Measurements from ENCODE around the gene DAB1. TPM values are rescaled to one million over a fixed set of nuclear protein-coding genes. Genes with fewer than 3 reads are reported as not detected.
A peak's percentile ranks its signal among the peaks of the same experiment; 100 is the strongest.

Gene DAB1
- total RNA-seq, result 4.0 TPM
- 1 to 10 TPM in 3 of 4 donors, under 1 TPM in 1; 0.87 to 5.1 (median 3.4) TPM for polyA plus RNA-seq

DNA sequence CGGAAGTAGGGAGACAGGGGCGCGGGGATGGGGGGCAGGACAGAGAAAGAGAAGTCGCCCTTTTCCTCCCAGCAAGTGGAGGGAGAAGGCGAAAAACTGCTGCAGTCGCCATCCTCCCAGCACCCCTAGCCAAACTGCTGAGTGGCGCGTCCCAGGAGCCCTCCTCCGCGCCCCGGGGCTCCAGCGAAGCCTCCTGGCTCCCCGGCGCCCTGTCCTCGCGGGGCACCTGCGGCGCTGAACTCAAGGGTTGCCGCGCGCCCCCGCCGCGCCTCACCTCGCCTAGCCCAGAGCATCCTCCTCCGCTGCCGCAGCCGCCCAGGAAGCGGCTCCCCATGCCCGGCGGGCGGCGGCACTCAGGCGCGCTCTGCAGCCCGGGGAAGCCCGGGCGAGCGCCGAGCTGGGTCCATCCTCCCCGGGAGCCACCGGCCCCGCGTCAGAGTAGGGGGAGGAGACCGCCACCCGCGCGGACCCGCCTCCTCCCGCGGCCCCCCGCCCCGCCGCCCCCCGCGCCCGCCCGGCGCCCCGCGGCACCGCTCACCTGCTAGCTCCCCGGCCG lies at the start of gene DAB1:
Gene DAB1, minus strand, starts transcription at position 405 of the 556 bp plus-strand sequence. CDS start 133,030 bp downstream, outside the sequence.
- DNase-seq (peak in 1 of 3 donors; percentile 25), ATAC-seq (ENCODE audit: low read depth in 2 of 2) (no peak)
- Mint-ChIP-seq H3K4me3 (peak within 1 kb of the TSS in 2 of 4 donors; percentile 56 to 58), H3K36me3 (no peaks in the 10 kb centered on the region), H3K9me3 (peaks cover 0 to 10% (median 0%) of the 10 kb centered on the region in 7 donors), H3K27me3 (peaks cover 70% of the 10 kb centered on the region), H3K4me1 (peaks cover 0 to 4% (median 0%) of the 10 kb centered on the region in 4 donors), H3K27ac (peak within 1 kb of the TSS in 1 of 3 donors; percentile 14)
- no peaks in the 10 kb centered on the region for H3K9me3 ChIP-seq (ENCODE audit: control insufficient read depth in 2 of 2, low read length in 2 of 2)
- no peak within 1 kb of the TSS for H3K4me3 ChIP-seq (ENCODE audit: low read depth, low read length)
- no peaks in the 10 kb centered on the region for H3K36me3 ChIP-seq (ENCODE audit: control insufficient read depth, insufficient read depth, low read length)
- H3K4me1 ChIP-seq (ENCODE audit: control insufficient read depth, insufficient read depth, low read length, poor library complexity, severe bottlenecking), result peaks cover 3% of the 10 kb centered on the region
- no peak within 1 kb of the TSS for H3K27ac ChIP-seq (ENCODE audit: insufficient read depth, low read length, poor library complexity, severe bottlenecking)
- H3K27me3 ChIP-seq (ENCODE audit: control insufficient read depth, insufficient read depth, low read length), result peaks cover 21% of the 10 kb centered on the region

DNA sequence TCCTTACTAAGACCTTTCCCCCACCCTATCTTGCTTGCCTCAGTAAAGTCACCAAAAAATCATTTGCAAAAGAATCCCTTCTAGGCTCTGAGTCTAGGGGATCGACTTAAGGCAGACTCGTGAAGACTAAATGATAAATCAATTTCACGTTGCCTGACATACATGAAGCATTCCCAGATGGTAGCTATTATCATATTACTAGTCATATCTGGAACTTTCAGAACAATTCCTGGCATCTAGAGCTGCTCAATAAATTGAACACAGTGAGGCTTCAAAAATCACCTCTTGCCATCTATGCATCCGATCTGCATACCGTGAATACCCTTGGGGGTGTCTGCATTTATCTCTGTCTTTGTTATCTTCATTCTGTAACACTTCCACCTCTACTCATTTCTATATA lies 49.6 kb upstream of the DAB1 start:
- no peaks in the 10 kb centered on the region for H3K27me3 ChIP-seq (ENCODE audit: control insufficient read depth, insufficient read depth, low read length)
- H3K27ac ChIP-seq (ENCODE audit: insufficient read depth, low read length, poor library complexity, severe bottlenecking), result no peak overlapping the region
- DNase-seq (no peak), ATAC-seq (ENCODE audit: low read depth in 2 of 2) (no peak)
- H3K4me1 Mint-ChIP-seq, result no peaks in the 10 kb centered on the region
- no peaks in the 10 kb centered on the region for H3K9me3 ChIP-seq (ENCODE audit: control insufficient read depth in 2 of 2, low read length in 2 of 2)
- H3K36me3 Mint-ChIP-seq, result no peaks in the 10 kb centered on the region
- no peaks in the 10 kb centered on the region for H3K27me3 Mint-ChIP-seq
- H3K9me3 Mint-ChIP-seq, result peaks cover 0 to 2% (median 0%) of the 10 kb centered on the region in 7 donors
- H3K27ac Mint-ChIP-seq, result peak overlapping the region in 1 of 3 donors; percentile 28
- no peak overlapping the region for H3K4me3 Mint-ChIP-seq
- no peak overlapping the region for H3K4me3 ChIP-seq (ENCODE audit: low read depth, low read length)
- H3K4me1 ChIP-seq (ENCODE audit: control insufficient read depth, insufficient read depth, low read length, poor library complexity, severe bottlenecking), result no peaks in the 10 kb centered on the region
- no peaks in the 10 kb centered on the region for H3K36me3 ChIP-seq (ENCODE audit: control insufficient read depth, insufficient read depth, low read length)

DNA sequence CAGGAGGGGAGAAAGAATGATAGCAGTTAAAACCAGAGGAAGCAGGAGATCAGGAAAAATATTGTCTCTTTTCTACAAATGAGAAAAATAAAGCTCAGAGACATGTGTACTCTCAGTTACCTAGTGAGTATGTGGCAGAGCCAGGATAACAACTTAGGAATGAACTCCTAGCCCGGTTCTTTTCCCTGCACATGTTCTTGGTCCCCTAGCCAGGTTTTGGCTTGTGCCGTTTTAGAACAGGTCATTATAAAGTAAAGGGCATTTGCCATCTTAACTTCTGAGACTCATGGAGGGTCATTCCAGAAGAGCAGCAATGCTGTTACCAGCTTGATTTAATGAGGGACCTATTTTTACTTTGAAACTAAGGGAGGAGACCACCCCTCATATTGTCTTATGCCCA lies 48.1 kb upstream of the DAB1 start:
- Histone ChIP-seq H3K9me3 (ENCODE audit: control insufficient read depth in 2 of 2, low read length in 2 of 2) (no peaks in the 10 kb centered on the region), H3K4me3 (ENCODE audit: low read depth, low read length) (no peak overlapping the region), H3K36me3 (ENCODE audit: control insufficient read depth, insufficient read depth, low read length) (no peaks in the 10 kb centered on the region), H3K4me1 (ENCODE audit: control insufficient read depth, insufficient read depth, low read length, poor library complexity, severe bottlenecking) (no peaks in the 10 kb centered on the region), H3K27me3 (ENCODE audit: control insufficient read depth, insufficient read depth, low read length) (no peaks in the 10 kb centered on the region), H3K27ac (ENCODE audit: insufficient read depth, low read length, poor library complexity, severe bottlenecking) (no peak overlapping the region)
- ATAC-seq (ENCODE audit: low read depth in 2 of 2) (no peak), DNase-seq (no peak)
- Mint-ChIP-seq H3K27me3 (no peaks in the 10 kb centered on the region), H3K4me3 (no peak overlapping the region), H3K9me3 (peaks cover 0 to 4% (median 0%) of the 10 kb centered on the region in 7 donors), H3K4me1 (no peaks in the 10 kb centered on the region), H3K36me3 (no peaks in the 10 kb centered on the region), H3K27ac (no peak overlapping the region)

DNA sequence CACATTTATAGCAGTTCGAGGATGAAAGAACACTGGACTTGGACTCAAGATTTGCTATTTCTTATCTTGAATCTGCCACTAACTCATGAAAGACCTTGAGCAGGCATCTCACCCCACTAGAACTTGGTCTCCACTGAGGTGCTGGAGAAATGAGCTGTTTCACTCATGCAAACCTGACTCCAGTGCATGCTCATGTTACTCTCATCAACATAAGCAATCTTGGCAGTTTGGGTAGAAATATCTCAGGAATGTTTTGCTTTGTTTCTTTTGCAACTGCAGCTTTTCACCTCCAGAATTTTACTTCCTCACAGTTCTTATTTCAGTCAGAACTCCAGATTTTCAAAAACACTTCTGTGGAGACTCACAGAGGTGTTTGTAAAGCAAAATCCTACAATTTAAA lies 46.2 kb upstream of the DAB1 start:
- Histone ChIP-seq H3K27me3 (ENCODE audit: control insufficient read depth, insufficient read depth, low read length) (no peaks in the 10 kb centered on the region), H3K4me3 (ENCODE audit: low read depth, low read length) (no peak overlapping the region), H3K36me3 (ENCODE audit: control insufficient read depth, insufficient read depth, low read length) (no peaks in the 10 kb centered on the region), H3K4me1 (ENCODE audit: control insufficient read depth, insufficient read depth, low read length, poor library complexity, severe bottlenecking) (no peaks in the 10 kb centered on the region), H3K27ac (ENCODE audit: insufficient read depth, low read length, poor library complexity, severe bottlenecking) (no peak overlapping the region), H3K9me3 (ENCODE audit: control insufficient read depth in 2 of 2, low read length in 2 of 2) (no peaks in the 10 kb centered on the region)
- Mint-ChIP-seq H3K9me3 (peaks cover 0 to 4% (median 0%) of the 10 kb centered on the region in 7 donors), H3K4me1 (no peaks in the 10 kb centered on the region), H3K27me3 (no peaks in the 10 kb centered on the region), H3K4me3 (no peak overlapping the region), H3K36me3 (no peaks in the 10 kb centered on the region), H3K27ac (no peak overlapping the region)
- DNase-seq (no peak), ATAC-seq (ENCODE audit: low read depth in 2 of 2) (no peak)

DNA sequence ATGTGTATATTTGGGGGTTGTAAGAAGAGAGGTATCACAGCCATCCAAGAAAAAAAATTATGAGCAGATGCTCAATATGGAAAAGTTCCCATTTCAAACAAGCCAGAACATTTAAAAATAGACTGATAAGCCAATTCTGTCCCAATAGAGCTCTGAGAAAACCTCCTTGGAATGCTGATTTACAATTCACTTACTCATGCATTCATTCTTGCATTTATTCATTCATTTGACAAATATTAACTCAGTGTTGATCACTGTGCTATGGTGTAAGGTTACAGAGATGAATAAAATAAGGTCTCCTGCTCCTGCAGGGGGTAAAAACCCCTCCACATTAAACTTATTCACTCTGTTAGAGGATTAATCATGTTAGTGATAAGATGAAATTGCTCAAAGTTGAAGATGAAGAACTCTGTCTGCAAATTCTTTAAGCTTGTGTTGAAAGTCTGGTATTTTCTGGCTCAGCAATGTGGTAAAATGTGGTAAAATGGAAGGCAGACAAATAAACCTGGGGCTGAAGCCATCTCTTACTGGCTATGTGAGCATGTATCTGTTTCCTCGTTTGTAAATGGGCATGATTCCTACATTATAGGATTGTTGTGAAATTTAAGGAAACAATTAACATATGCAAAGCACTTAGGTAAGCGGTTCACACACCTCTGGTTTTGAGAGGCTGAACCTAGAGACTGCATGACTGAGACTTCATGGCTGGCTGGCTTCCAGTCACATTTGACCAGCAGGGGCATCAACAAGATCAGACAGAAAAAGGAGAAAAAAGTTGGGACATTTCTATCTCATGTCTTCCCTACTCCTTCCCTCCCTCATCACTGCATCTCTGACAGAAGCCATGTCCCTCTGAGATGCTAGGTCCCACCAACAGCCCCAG lies 45.0 kb upstream of the DAB1 start:
- Mint-ChIP-seq H3K9me3 (peaks cover 0 to 4% (median 0%) of the 10 kb centered on the region in 7 donors), H3K36me3 (no peaks in the 10 kb centered on the region), H3K4me1 (no peaks in the 10 kb centered on the region), H3K27ac (no peak overlapping the region), H3K27me3 (no peaks in the 10 kb centered on the region), H3K4me3 (no peak overlapping the region)
- Histone ChIP-seq H3K27ac (ENCODE audit: insufficient read depth, low read length, poor library complexity, severe bottlenecking) (no peak overlapping the region), H3K36me3 (ENCODE audit: control insufficient read depth, insufficient read depth, low read length) (no peaks in the 10 kb centered on the region), H3K9me3 (ENCODE audit: control insufficient read depth in 2 of 2, low read length in 2 of 2) (no peaks in the 10 kb centered on the region), H3K4me3 (ENCODE audit: low read depth, low read length) (no peak overlapping the region), H3K27me3 (ENCODE audit: control insufficient read depth, insufficient read depth, low read length) (no peaks in the 10 kb centered on the region), H3K4me1 (ENCODE audit: control insufficient read depth, insufficient read depth, low read length, poor library complexity, severe bottlenecking) (no peaks in the 10 kb centered on the region)
- ATAC-seq (ENCODE audit: low read depth in 2 of 2) (no peak), DNase-seq (no peak)

DNA sequence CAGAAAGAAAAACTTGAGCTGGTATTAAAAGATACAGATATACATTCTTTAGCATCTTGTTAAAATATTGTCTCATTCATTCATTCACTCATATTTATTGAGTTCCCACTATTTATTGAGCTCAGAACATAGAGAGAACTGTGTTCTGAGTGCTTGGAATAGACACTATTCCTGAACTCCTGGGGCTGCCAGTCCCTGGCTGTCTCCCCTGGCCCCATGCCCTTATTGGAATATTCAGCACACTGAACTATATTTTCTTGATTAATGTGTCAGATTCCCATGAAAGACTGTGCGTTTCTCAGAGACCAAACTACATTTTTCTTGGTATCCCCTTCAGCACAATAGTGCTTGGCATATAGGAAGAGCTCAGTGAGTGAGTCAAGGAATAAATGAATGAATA lies 44.0 kb upstream of the DAB1 start:
- Histone ChIP-seq H3K27me3 (ENCODE audit: control insufficient read depth, insufficient read depth, low read length) (no peaks in the 10 kb centered on the region), H3K27ac (ENCODE audit: insufficient read depth, low read length, poor library complexity, severe bottlenecking) (no peak overlapping the region), H3K36me3 (ENCODE audit: control insufficient read depth, insufficient read depth, low read length) (no peaks in the 10 kb centered on the region), H3K9me3 (ENCODE audit: control insufficient read depth in 2 of 2, low read length in 2 of 2) (no peaks in the 10 kb centered on the region), H3K4me1 (ENCODE audit: control insufficient read depth, insufficient read depth, low read length, poor library complexity, severe bottlenecking) (no peaks in the 10 kb centered on the region), H3K4me3 (ENCODE audit: low read depth, low read length) (no peak overlapping the region)
- DNase-seq (no peak), ATAC-seq (ENCODE audit: low read depth in 2 of 2) (no peak)
- Mint-ChIP-seq H3K9me3 (peaks cover 0 to 4% (median 0%) of the 10 kb centered on the region in 7 donors), H3K36me3 (no peaks in the 10 kb centered on the region), H3K4me1 (no peaks in the 10 kb centered on the region), H3K27ac (no peak overlapping the region), H3K27me3 (no peaks in the 10 kb centered on the region), H3K4me3 (no peak overlapping the region)

DNA sequence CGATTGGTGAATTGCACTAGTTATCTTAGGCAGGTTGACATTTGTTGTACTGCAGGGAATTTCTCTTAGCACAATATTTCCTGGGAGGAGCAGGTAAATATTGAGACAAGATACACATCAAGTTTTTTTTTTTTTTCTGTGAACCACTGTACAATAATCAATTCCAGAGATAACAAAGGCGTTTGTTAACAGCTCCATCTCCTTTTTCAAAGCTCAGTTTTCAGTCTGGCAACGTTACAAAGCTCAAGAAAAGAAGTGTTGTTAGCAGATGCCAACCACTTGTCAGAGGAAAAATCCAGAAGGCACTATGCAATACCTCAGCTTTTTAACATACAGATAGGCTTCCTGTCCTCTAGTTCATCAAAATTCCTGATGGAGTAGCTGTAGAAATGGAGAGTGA lies 40.9 kb upstream of the DAB1 start:
- H3K36me3 ChIP-seq (ENCODE audit: control insufficient read depth, insufficient read depth, low read length), result no peaks in the 10 kb centered on the region
- H3K9me3 ChIP-seq (ENCODE audit: control insufficient read depth in 2 of 2, low read length in 2 of 2), result no peaks in the 10 kb centered on the region
- Mint-ChIP-seq H3K27me3 (no peaks in the 10 kb centered on the region), H3K36me3 (no peaks in the 10 kb centered on the region), H3K4me1 (no peaks in the 10 kb centered on the region), H3K4me3 (no peak overlapping the region), H3K27ac (no peak overlapping the region), H3K9me3 (peaks cover 0 to 5% (median 2%) of the 10 kb centered on the region in 7 donors)
- H3K4me3 ChIP-seq (ENCODE audit: low read depth, low read length), result no peak overlapping the region
- no peaks in the 10 kb centered on the region for H3K4me1 ChIP-seq (ENCODE audit: control insufficient read depth, insufficient read depth, low read length, poor library complexity, severe bottlenecking)
- DNase-seq (no peak), ATAC-seq (ENCODE audit: low read depth in 2 of 2) (no peak)
- no peak overlapping the region for H3K27ac ChIP-seq (ENCODE audit: insufficient read depth, low read length, poor library complexity, severe bottlenecking)
- H3K27me3 ChIP-seq (ENCODE audit: control insufficient read depth, insufficient read depth, low read length), result no peaks in the 10 kb centered on the region

Data from CD4-positive, CD25-positive, alpha-beta regulatory T cell (primary cell).